Activated T-helper 17 cell treated with anti-CD3 and anti-CD28 coated beads, Interleukin-2, amount 50 U/mL, for 72 hours (primary cell): Measurements from ENCODE around the gene AUTS2. TPM values are rescaled to one million over a fixed set of nuclear protein-coding genes. Genes with fewer than 3 reads are reported as not detected.

Experiments
- ATAC-seq: fragments of 150-1000 bp; cut with Tn5 transposase; replicated peaks from 2 replicates; pipeline ENCODE4 v1.10.0; 2021; ENCODE audit warnings: mild to moderate bottlenecking, moderate library complexity
- H3K27ac Mint-ChIP-seq: one replicate; pipeline ENCODE4 v1.8.0; 2022; ENCODE audit warnings: mixed read lengths
- H3K27me3 Mint-ChIP-seq: one replicate; pipeline ENCODE4 v1.8.0; 2022; ENCODE audit warnings: mixed read lengths
- H3K36me3 Mint-ChIP-seq: one replicate; pipeline ENCODE4 v1.8.0; 2022; ENCODE audit warnings: low read depth, mild to moderate bottlenecking, mixed read lengths
- H3K4me1 Mint-ChIP-seq: one replicate; pipeline ENCODE4 v1.8.0; 2022; ENCODE audit warnings: mixed read lengths
- H3K4me3 Mint-ChIP-seq: one replicate; pipeline ENCODE4 v1.8.0; 2022; ENCODE audit warnings: mild to moderate bottlenecking, mixed read lengths
- H3K9me3 Mint-ChIP-seq: one replicate; pipeline ENCODE4 v1.8.0; 2022; ENCODE audit warnings: mixed read lengths
- total RNA-seq, 2 donors: library from RNA; stranded (reverse); gene quantifications; one replicate each; pipeline ENCODE4 v1.2.3, GENCODE V29; 2022

AUTS2 gene
- total RNA-seq, 2 donors from 2014 or later, result 20.1 to 39.9 TPM

DNA sequence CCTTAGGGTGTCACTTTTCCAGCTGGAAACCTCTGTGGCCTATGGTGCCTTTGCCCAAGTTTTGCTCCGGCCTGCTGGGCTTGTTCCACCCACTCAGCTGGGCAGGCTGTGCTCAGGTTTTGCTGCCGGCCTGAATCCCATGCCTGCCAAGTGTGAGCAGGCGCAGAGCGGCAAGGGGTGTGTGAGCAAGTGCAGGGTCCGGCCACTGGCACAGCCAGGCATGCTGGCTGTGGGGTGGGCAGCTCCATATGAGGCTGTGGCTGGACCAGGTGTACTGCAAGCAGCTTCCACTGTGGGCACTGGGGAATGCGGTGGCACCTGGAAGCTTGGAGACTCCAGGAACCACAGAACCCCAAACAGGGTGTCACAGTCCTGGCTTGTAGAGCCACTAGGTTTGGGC, 92.1 kb downstream of the AUTS2 start:
- Mint-ChIP-seq H3K4me3 (no peak overlapping the region), H3K27ac (no peak overlapping the region), H3K27me3 (peaks cover 4% of the 10 kb centered on the region), H3K4me1 (no peaks in the 10 kb centered on the region), H3K9me3 (no peaks in the 10 kb centered on the region), H3K36me3 (no peaks in the 10 kb centered on the region)
- ATAC-seq, result no peak

DNA sequence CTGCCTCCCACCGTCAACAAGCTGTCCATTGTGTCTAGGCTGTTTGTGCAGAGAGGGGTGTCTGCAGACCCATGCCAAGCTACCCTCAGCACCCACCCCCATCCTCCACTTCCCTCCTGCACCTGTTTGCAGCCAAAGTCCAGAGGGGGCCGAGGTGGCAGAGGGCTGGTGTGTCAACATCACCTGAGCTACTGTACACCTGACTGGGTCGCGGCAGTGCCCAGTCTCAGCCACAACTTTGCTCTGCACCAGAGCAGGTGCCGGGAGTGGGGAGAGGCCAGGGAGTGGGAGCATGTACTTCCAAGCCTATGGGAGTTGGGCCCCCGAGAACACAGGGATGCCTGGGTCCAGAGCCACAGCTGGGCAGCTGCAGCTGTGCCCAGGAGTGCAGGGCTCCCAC, 93.1 kb downstream of the AUTS2 start:
- peaks cover 4% of the 10 kb centered on the region for H3K27me3 Mint-ChIP-seq
- no peak overlapping the region for H3K27ac Mint-ChIP-seq
- H3K9me3 Mint-ChIP-seq, result no peaks in the 10 kb centered on the region
- H3K4me1 Mint-ChIP-seq, result no peaks in the 10 kb centered on the region
- H3K36me3 Mint-ChIP-seq, result no peaks in the 10 kb centered on the region
- no peak for ATAC-seq
- no peak overlapping the region for H3K4me3 Mint-ChIP-seq

DNA sequence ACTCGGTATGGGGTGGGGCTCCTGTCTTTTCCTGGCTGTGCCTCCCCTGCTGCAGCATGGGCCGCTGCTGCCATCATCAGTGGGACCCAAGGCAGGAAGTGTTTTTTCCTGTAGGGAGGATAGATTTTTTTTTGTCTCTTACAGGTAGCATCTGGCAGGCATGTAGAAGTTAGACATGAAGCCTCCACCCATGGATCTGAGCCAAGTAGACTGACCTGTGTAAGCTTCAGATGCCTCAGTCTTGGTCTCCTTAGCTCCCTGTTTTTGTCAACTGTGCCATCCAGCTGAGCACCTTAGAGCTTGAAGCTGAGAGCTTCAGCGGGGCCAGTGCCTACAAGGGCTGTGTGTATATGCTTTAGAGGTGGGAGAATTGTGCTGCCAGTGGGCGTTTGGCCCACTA, 93.5 kb downstream of the AUTS2 start:
- Mint-ChIP-seq H3K9me3 (no peaks in the 10 kb centered on the region), H3K4me1 (no peaks in the 10 kb centered on the region), H3K27ac (no peak overlapping the region), H3K4me3 (no peak overlapping the region), H3K27me3 (peaks cover 4% of the 10 kb centered on the region), H3K36me3 (no peaks in the 10 kb centered on the region)
- no peak for ATAC-seq

DNA sequence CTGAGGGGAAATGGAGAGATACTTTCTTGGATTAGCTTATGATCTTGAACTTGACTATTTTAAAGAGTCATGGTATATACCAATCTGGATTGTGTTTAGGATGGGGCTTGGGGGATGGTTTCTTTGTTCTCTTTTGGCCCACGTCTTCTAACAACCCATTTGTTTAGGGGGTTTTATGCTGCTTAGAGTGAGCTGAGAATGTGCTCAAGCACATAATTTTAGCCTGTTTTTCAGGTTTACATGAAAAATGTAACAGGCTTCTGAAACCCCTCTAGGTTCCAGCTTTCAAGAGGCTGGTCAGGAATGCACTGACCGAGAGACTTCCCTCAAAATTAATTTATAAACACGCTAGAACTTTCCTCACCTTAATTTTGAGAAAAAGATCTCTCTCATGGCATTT, 94.3 kb downstream of the AUTS2 start:
- Mint-ChIP-seq H3K9me3 (no peaks in the 10 kb centered on the region), H3K36me3 (no peaks in the 10 kb centered on the region), H3K27me3 (peaks cover 4% of the 10 kb centered on the region), H3K27ac (no peak overlapping the region), H3K4me3 (no peak overlapping the region), H3K4me1 (no peaks in the 10 kb centered on the region)
- no peak for ATAC-seq

DNA sequence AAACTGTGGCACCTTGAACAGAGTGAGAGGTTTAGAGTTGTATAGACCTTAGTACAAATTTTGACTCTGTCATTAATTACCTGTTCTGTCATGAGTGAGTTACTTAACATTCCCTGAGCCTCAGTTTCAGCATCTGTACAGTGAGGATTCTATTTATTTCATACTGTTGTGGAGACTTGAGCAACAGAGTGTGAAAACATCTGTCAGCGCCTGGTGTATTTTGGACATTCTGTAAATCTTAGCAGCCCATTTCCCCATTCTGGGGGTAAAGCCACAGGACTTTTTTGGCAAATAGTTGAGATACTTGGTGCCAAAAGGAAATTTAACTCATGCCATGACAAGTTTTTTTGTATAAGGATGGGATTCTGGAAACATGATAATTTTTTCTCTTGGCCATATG, 94.8 kb downstream of the AUTS2 start:
- Mint-ChIP-seq H3K27ac (no peak overlapping the region), H3K36me3 (no peaks in the 10 kb centered on the region), H3K4me3 (no peak overlapping the region), H3K27me3 (peaks cover 4% of the 10 kb centered on the region), H3K4me1 (no peaks in the 10 kb centered on the region), H3K9me3 (no peaks in the 10 kb centered on the region)
- ATAC-seq, result no peak

GRCh38 chr7:69696054-69696591, 97.8 kb downstream of the AUTS2 start:
- Mint-ChIP-seq H3K9me3 (no peaks in the 10 kb centered on the region), H3K27me3 (peaks cover 4% of the 10 kb centered on the region), H3K4me1 (no peaks in the 10 kb centered on the region), H3K36me3 (no peaks in the 10 kb centered on the region), H3K4me3 (no peak overlapping the region), H3K27ac (no peak overlapping the region)
- no peak for ATAC-seq

DNA sequence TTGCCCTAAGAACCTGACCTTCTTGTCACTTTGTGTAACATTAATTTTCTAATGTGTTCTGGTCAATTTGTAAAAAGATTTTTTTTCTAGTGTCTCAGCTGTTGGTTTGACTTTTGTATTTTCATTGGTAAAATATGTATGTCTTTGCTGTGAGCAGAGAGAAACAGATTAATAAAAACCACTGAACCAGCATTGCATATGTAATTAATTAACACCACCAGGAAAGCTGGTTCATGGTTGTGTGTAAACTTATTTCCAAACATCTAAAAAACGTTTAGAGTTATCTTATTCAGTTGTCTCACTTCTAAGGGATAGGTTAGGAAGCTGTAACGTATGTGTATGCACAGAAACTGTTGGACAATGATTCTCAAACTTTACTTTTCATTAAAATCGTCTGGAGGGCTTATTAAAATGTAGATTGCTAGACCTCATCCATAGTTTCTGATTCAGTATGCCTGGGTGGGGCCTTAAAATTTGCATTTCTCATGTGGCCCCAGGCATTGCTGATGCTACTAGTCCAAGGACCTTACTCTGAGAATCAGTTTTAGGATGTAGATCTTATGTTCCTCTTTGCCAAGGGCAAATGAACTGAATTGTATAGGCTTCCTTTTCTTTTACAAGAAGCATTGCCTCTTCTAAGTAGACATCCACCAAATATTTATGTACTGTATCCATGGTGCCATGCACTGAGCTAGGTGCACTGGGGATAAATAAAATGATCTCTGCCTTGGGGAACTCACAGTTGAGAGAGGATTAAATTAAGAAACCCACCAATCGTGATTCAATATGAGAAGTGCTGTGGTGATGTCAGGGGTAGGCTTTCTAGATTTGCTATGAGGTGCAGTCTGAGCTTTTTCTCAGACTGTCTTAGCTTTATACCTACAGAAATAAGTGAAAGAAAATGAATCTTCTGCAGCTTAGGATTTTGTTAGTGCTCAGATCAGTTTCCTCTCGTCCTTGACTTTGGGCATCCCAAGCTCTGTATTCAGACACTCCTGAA, 98.7 kb downstream of the AUTS2 start:
- H3K4me3 Mint-ChIP-seq, result no peak overlapping the region
- ATAC-seq, result no peak
- H3K27me3 Mint-ChIP-seq, result peaks cover 4% of the 10 kb centered on the region
- no peaks in the 10 kb centered on the region for H3K36me3 Mint-ChIP-seq
- no peak overlapping the region for H3K27ac Mint-ChIP-seq
- no peaks in the 10 kb centered on the region for H3K9me3 Mint-ChIP-seq
- no peaks in the 10 kb centered on the region for H3K4me1 Mint-ChIP-seq

DNA sequence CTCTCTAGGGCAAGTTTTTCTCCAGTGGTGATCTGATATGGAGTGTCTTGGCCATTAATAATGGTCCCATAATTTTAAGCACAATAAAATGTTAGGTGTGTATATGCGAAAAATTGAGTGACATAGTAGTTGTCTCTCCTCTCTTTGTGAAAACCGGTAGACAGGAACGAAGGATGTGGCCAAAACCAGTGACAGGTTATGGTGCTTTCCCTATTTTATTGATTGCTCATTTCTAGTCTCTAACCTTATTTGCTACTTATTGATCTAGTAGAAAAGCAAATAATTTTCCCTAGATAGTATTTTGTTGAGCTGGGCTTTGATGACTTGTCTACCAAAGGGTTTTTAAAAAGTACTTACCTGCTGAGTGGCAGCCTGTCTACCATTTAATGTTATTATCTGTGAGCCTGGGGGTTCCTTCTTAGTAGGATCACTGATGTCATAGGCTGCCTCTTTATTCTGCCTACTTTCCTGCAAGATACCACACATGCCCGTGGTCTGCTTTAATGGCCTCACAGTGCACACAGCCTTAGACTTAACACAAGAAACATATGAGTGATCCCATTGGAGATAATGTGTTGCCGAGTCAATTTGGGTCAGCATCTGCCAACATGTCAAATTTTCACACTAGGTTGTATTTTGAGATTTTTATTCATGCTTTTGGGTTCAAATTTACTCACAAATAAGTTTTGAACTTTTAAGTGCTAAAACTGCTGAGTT, 100.0 kb downstream of the AUTS2 start:
- Mint-ChIP-seq H3K36me3 (no peaks in the 10 kb centered on the region), H3K27me3 (no peaks in the 10 kb centered on the region), H3K9me3 (no peaks in the 10 kb centered on the region)

GRCh38 chr7:69699931-69700330, 101.7 kb downstream of the AUTS2 start:
- H3K27me3 Mint-ChIP-seq, result no peaks in the 10 kb centered on the region
- no peaks in the 10 kb centered on the region for H3K9me3 Mint-ChIP-seq
- no peak for ATAC-seq
- no peak overlapping the region for H3K4me3 Mint-ChIP-seq
- H3K4me1 Mint-ChIP-seq, result no peaks in the 10 kb centered on the region
- H3K36me3 Mint-ChIP-seq, result no peaks in the 10 kb centered on the region
- no peak overlapping the region for H3K27ac Mint-ChIP-seq

More for the DNA sequence above, 100.0 kb downstream of the AUTS2 start:
- ATAC-seq, result no peak
- no peak overlapping the region for H3K4me3 Mint-ChIP-seq
- H3K4me1 Mint-ChIP-seq, result no peaks in the 10 kb centered on the region
- H3K27ac Mint-ChIP-seq, result no peak overlapping the region

GRCh38 chr7:69700331-69700730, 102.1 kb downstream of the AUTS2 start:
- Mint-ChIP-seq H3K36me3 (no peaks in the 10 kb centered on the region), H3K27me3 (no peaks in the 10 kb centered on the region), H3K4me3 (no peak overlapping the region), H3K27ac (no peak overlapping the region), H3K4me1 (no peaks in the 10 kb centered on the region), H3K9me3 (no peaks in the 10 kb centered on the region)
- ATAC-seq, result no peak

DNA sequence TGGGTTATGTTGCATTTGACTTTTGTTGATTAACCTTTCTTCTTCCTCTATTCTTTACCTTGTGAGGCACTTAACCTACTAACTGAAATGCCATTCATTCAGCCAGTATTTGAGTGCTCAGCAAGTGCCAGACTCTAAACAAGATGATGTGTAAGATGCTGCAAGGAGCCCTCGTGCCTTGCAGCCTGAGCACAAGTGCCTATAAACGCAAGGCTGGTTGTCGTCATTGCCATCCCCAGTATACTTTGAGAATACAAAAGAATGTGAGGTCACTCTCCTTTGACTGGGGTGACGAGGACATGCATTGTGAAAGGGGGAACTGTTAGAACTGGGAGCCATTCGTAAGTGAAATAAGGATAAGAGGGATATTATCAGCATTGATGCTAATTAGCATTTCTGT, 103.0 kb downstream of the AUTS2 start:
- no peak for ATAC-seq
- Mint-ChIP-seq H3K27ac (no peak overlapping the region), H3K27me3 (peaks cover 5% of the 10 kb centered on the region), H3K9me3 (no peaks in the 10 kb centered on the region), H3K4me3 (no peak overlapping the region), H3K4me1 (no peaks in the 10 kb centered on the region), H3K36me3 (no peaks in the 10 kb centered on the region)

DNA sequence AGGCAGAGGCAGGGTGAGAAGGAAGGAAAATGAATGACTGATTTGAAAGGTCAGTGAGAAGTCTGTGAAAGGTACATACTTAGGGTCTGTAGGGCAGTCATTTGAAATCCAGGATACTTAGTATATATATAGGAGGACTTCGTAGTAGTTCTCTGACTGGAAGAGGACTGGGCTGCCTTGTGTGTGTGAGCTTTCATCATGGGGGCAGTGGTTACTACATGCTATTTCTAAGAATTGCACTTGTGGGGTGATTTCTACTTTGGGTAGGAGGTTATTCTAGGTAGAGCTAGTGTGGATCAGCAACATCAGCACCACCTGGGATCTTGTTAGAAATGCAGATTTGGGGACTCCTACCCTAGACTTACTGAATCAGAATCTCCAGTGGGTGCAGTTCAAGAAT, 104.1 kb downstream of the AUTS2 start:
- Mint-ChIP-seq H3K9me3 (no peaks in the 10 kb centered on the region), H3K4me1 (no peaks in the 10 kb centered on the region), H3K27ac (no peak overlapping the region), H3K36me3 (no peaks in the 10 kb centered on the region), H3K4me3 (no peak overlapping the region), H3K27me3 (peaks cover 5% of the 10 kb centered on the region)
- no peak for ATAC-seq

DNA sequence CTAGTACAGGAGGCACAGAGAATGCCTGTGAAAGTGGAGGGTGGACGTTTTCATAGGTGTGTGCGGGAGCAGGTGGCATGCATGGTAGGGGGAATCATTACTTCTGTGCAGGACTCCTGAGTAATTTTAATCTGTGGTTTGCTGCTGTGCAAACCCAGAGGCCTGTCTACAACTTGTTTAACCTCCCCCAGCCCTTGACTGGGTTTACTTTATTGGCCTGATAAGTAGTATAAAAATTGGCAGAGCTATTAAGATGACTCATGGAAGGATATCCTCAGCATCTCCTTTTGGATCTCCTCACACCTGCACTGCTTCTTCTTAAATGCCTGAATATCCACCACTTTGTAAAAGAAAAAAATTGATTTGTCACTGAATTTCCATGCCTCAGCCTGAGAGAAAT, 104.8 kb downstream of the AUTS2 start:
- ATAC-seq, result no peak
- Mint-ChIP-seq H3K4me1 (no peaks in the 10 kb centered on the region), H3K27me3 (peaks cover 5% of the 10 kb centered on the region), H3K9me3 (no peaks in the 10 kb centered on the region), H3K4me3 (no peak overlapping the region), H3K36me3 (no peaks in the 10 kb centered on the region), H3K27ac (no peak overlapping the region)

DNA sequence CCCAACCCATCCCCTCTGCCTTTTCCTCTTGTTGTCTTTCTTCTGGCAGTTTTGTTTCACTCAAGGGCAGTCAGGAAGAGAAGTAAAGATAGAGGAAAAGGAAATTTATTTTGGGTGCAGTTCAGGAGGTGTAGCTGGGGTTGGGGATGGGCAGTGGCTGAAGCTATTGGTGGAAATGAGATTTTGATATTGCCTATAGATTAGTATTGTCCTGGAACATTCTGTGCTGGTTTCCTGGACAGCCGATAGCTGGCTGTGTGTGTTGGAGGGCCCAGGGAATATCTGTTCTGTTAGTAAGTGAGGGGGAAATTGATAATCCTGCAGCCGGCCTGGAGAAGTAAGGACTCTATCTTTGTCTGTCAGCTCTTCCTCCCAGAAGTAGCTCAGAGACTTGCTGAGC, 107.8 kb downstream of the AUTS2 start:
- Mint-ChIP-seq H3K27me3 (peaks cover 12% of the 10 kb centered on the region), H3K4me1 (no peaks in the 10 kb centered on the region), H3K27ac (no peak overlapping the region), H3K4me3 (no peak overlapping the region), H3K9me3 (no peaks in the 10 kb centered on the region), H3K36me3 (no peaks in the 10 kb centered on the region)
- no peak for ATAC-seq

DNA sequence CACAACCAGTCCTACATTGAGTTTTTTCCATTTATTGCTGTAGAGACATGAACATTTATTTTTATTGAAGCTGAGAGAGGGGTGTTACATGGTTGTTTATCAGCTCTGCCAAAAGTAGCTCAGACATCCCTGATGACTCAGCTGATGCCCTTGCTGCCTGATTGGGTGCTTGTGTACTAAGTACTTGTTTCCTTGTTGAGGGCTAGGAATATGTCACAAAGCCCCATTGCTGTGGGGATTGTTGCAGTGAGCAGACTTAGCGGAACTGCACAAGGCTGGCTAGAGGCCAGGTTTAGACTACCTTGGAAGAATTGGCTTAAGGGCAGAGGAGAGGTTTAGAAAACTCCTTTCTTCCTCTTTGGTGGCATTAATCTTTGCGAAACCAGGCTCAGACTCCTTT, 110.6 kb downstream of the AUTS2 start:
- no peaks in the 10 kb centered on the region for H3K9me3 Mint-ChIP-seq
- H3K4me3 Mint-ChIP-seq, result no peak overlapping the region
- H3K4me1 Mint-ChIP-seq, result no peaks in the 10 kb centered on the region
- no peaks in the 10 kb centered on the region for H3K36me3 Mint-ChIP-seq
- H3K27ac Mint-ChIP-seq, result no peak overlapping the region
- H3K27me3 Mint-ChIP-seq, result peaks cover 12% of the 10 kb centered on the region
- no peak for ATAC-seq
